Mesothelial cell of epicardium (in vitro differentiated cells): ENCODE results near the gene VCY. TPM values are rescaled to one million over a fixed set of nuclear protein-coding genes. Genes with fewer than 3 reads are reported as not detected.
"Not testable (repeated sequence)": the region's sequence is repeated elsewhere in the genome, so short reads cannot be mapped to it uniquely, and the experiment has no call there.

ENCODE experiments used
- DNase-seq, 2 experiments: peaks; one replicate each; pipeline ENCODE4 v3.0.0; 2021; ENCODE audit warnings: low spot score in 2 of 2; ENCODE audit not compliant: unreplicated experiment in 2 of 2
- H3K27ac Mint-ChIP-seq: 2 replicates; pipeline ENCODE4 v1.8.0; 2021; ENCODE audit warnings: mixed read lengths
- H3K27me3 Mint-ChIP-seq: 2 replicates; pipeline ENCODE4 v1.8.0; 2021; ENCODE audit warnings: low read depth, mixed read lengths
- H3K36me3 Mint-ChIP-seq: 2 replicates; pipeline ENCODE4 v1.8.0; 2021; ENCODE audit warnings: mixed read lengths
- H3K4me1 Mint-ChIP-seq: 2 replicates; pipeline ENCODE4 v1.8.0; 2021; ENCODE audit warnings: mixed read lengths
- H3K4me3 Mint-ChIP-seq: 2 replicates; pipeline ENCODE4 v1.8.0; 2021; ENCODE audit warnings: mild to moderate bottlenecking, moderate library complexity, mixed read lengths
- H3K9me3 Mint-ChIP-seq: 2 replicates; pipeline ENCODE4 v1.8.0; 2021; ENCODE audit warnings: mixed read lengths
- total RNA-seq: library from RNA; stranded (reverse); gene quantifications from 3 replicates; pipeline ENCODE4 v1.2.1, GENCODE V29; 2021

The VCY gene
- not detected in 3 replicates for total RNA-seq

DNA sequence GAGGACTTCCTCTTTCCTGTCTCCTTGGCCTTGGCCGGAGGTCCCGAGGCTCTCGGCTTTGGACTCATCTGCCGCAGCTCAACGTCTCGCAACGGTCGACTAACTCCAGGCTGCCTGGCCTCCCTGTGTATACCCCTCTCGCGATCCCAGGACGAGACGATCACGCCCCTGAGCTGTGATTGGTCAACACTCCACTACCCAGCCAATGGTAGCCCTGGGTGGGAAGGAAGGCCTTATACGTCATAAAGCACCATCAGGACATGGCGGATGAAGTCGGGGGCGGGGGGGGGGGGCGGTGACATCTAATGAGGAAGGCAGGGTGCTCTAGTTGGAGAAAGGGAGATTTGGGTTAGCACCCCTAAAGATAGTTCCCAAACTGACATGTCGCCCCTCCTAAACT lies at the start of gene VCY:
TSS of gene VCY (minus strand) at position 101 of the 400 bp plus-strand sequence. CDS start at position 68, 33 bp downstream.
- not testable (repeated sequence) for H3K9me3 Mint-ChIP-seq, H3K27me3 Mint-ChIP-seq, H3K36me3 Mint-ChIP-seq, H3K4me3 Mint-ChIP-seq, H3K4me1 Mint-ChIP-seq, H3K27ac Mint-ChIP-seq, DNase-seq

DNA sequence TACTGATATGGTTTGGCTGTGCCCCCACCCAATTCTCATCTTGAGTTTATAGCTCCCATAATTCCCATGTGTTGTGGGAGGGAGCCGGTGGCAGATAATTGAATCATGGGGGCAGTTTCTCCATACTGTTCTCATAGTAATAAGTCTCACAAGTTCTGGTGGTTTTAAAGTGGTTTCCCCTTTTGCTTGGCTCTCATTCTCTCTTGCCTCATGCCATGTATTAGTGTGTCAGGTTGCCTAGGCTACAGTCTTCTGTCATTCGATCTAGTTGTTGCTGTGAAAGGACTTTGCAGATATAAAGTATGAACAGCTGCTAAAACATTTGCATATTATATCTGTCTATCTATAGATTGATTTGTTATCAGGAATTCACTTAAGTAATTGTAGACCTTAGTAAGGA lies 44.1 kb upstream of the VCY start:
- H3K4me1 Mint-ChIP-seq, H3K36me3 Mint-ChIP-seq, DNase-seq, H3K9me3 Mint-ChIP-seq, H3K27ac Mint-ChIP-seq, H3K4me3 Mint-ChIP-seq, H3K27me3 Mint-ChIP-seq: not testable (repeated sequence)

DNA sequence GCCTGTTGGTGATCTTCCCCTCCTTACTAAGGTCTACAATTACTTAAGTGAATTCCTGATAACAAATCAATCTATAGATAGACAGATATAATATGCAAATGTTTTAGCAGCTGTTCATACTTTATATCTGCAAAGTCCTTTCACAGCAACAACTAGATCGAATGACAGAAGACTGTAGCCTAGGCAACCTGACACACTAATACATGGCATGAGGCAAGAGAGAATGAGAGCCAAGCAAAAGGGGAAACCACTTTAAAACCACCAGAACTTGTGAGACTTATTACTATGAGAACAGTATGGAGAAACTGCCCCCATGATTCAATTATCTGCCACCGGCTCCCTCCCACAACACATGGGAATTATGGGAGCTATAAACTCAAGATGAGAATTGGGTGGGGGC lies 25.6 kb upstream of the VCY start:
- not testable (repeated sequence) for H3K4me1 Mint-ChIP-seq, H3K4me3 Mint-ChIP-seq, DNase-seq, H3K27ac Mint-ChIP-seq, H3K36me3 Mint-ChIP-seq, H3K27me3 Mint-ChIP-seq, H3K9me3 Mint-ChIP-seq

DNA sequence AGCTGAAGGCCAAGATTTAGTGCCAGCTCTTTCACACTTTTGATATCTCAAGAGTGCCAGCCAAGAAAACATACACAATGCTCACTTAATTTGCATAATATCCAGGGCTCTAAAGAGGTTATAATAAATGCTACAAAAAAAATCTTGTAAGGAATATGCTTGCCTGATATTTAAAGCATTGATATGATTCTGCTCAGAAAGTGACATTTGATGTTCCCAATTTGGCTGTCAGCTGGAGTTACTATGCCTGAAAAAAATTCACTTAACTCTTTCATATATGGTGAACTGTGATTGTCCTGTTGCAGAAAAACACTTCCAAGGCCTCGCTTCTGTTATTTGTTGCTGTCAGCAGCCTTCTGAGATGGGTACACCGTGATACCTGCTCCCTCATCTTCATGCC lies 43.9 kb downstream of the VCY start:
- not testable (repeated sequence) for DNase-seq, H3K4me1 Mint-ChIP-seq, H3K9me3 Mint-ChIP-seq, H3K27ac Mint-ChIP-seq, H3K4me3 Mint-ChIP-seq, H3K36me3 Mint-ChIP-seq, H3K27me3 Mint-ChIP-seq

Other genes starting within 250 kb of the VCY start
- not detected in 3 replicates for gene VCY1B, start 69.8 kb upstream of the VCY start, total RNA-seq